Rectal smooth muscle tissue (tissue), 1 donor: ENCODE measurements around the gene ATP6V0C.

ENCODE experiments used
- H3K27ac ChIP-seq: one replicate; pipeline ENCODE4 v1.7.0; 2013; ENCODE audit warnings: low read depth, low read length, inconsistent platforms
- H3K27me3 ChIP-seq: one replicate; pipeline ENCODE4 v1.7.0; 2013; ENCODE audit warnings: low read length; ENCODE audit not compliant: control insufficient read depth, insufficient read depth
- H3K36me3 ChIP-seq: one replicate; pipeline ENCODE4 v1.7.0; 2013; ENCODE audit warnings: low read length; ENCODE audit not compliant: control insufficient read depth, insufficient read depth
- H3K4me1 ChIP-seq: one replicate; pipeline ENCODE4 v1.7.0; 2013; ENCODE audit warnings: low read length; ENCODE audit not compliant: control insufficient read depth, insufficient read depth
- H3K4me3 ChIP-seq: one replicate; pipeline ENCODE4 v1.7.0; 2013; ENCODE audit warnings: low read length
- H3K9ac ChIP-seq: one replicate; pipeline ENCODE4 v1.7.0; 2013; ENCODE audit warnings: low read length

Gene ATP6V0C

GRCh38 chr16:2512735-2513404 lies 882 bp upstream of the ATP6V0C start:
- H3K36me3 ChIP-seq = no peaks in the 10 kb centered on the region
- peak overlapping the region; percentile 99 for H3K27ac ChIP-seq
- no peak overlapping the region for H3K9ac ChIP-seq
- no peaks in the 10 kb centered on the region for H3K27me3 ChIP-seq
- H3K4me3 ChIP-seq = peak overlapping the region; percentile 92
- peaks cover 19% of the 10 kb centered on the region for H3K4me1 ChIP-seq

- H3K4me3 ChIP-seq = peak overlapping the region; percentile 92
- peaks cover 35% of the 10 kb centered on the region for H3K4me1 ChIP-seq
- H3K27ac ChIP-seq = peak overlapping the region; percentile 99
- H3K27me3 ChIP-seq = no peaks in the 10 kb centered on the region
- H3K36me3 ChIP-seq = no peaks in the 10 kb centered on the region
- H3K9ac ChIP-seq = peak overlapping the region; percentile 74
These were observed 804 bp downstream of the ATP6V0C start for GRCh38 chr16:2514333-2515179.

- peak overlapping the region; percentile 92 for H3K4me3 ChIP-seq
- no peaks in the 10 kb centered on the region for H3K36me3 ChIP-seq
- H3K4me1 ChIP-seq = peaks cover 36% of the 10 kb centered on the region
- peak overlapping the region; percentile 99 for H3K27ac ChIP-seq
- H3K9ac ChIP-seq = peak overlapping the region; percentile 74
- no peaks in the 10 kb centered on the region for H3K27me3 ChIP-seq
These were observed 1.6 kb downstream of the ATP6V0C start for GRCh38 chr16:2515180-2515851.

GRCh38 chr16:2516391-2517240 lies 2.9 kb downstream of the ATP6V0C start:
- no peak overlapping the region for H3K9ac ChIP-seq
- peak overlapping the region; percentile 5 for H3K4me3 ChIP-seq
- H3K4me1 ChIP-seq = peaks cover 33% of the 10 kb centered on the region

GRCh38 chr16:2517954-2518605 lies 4.3 kb downstream of the ATP6V0C start:
- H3K27me3 ChIP-seq = no peaks in the 10 kb centered on the region
- no peak overlapping the region for H3K9ac ChIP-seq
- peaks cover 29% of the 10 kb centered on the region for H3K4me1 ChIP-seq
- peaks cover 2% of the 10 kb centered on the region for H3K36me3 ChIP-seq
- no peak overlapping the region for H3K4me3 ChIP-seq
- H3K27ac ChIP-seq = peak overlapping the region; percentile 76

More at GRCh38 chr16:2516391-2517240, 2.9 kb downstream of the ATP6V0C start:
- no peak overlapping the region for H3K27ac ChIP-seq
- no peaks in the 10 kb centered on the region for H3K36me3 ChIP-seq
- H3K27me3 ChIP-seq = no peaks in the 10 kb centered on the region

DNA sequence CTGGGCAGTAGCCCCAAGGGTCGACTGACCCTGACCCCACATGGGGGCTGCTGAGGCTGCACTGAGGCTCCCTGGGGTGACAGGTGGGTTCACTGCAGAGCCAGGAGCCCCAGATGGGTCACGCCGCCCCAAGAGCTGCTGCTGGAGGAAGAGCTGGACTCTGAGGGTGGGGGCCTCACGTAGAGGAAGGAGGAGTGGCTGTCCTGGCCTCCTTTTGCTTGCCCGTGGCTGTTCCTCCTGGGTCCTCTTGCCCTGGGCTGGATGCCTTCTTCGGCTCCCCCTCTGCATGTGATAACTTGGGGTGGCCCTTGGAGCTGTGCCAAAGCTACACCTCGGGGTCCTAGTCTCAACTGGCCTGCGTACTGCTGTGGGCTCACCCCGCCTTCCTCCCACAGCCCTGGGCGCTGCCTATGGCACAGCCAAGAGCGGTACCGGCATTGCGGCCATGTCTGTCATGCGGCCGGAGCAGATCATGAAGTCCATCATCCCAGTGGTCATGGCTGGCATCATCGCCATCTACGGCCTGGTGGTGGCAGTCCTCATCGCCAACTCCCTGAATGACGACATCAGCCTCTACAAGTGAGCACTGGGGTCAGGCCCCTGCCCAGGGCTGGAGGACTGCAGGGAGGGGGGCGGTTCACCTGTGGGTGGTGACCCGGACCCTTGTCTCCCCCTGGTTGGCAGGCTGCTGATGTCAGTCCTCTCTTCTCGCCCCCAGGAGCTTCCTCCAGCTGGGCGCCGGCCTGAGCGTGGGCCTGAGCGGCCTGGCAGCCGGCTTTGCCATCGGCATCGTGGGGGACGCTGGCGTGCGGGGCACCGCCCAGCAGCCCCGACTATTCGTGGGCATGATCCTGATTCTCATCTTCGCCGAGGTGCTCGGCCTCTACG lies 5.3 kb downstream of the ATP6V0C start:
- peaks cover 29% of the 10 kb centered on the region for H3K4me1 ChIP-seq
- H3K27me3 ChIP-seq = no peaks in the 10 kb centered on the region
- H3K4me3 ChIP-seq = peak overlapping the region; percentile 39
- H3K9ac ChIP-seq = no peak overlapping the region
- peak overlapping the region; percentile 76 for H3K27ac ChIP-seq
- H3K36me3 ChIP-seq = peaks cover 2% of the 10 kb centered on the region

GRCh38 chr16:2519711-2520080 lies 5.9 kb downstream of the ATP6V0C start:
- Histone ChIP-seq H3K27me3 (no peaks in the 10 kb centered on the region), H3K9ac (no peak overlapping the region), H3K27ac (peak overlapping the region; percentile 76), H3K4me3 (peak overlapping the region; percentile 39), H3K4me1 (peaks cover 29% of the 10 kb centered on the region), H3K36me3 (peaks cover 4% of the 10 kb centered on the region)

- Histone ChIP-seq H3K27ac (peak within 1 kb of the TSS; percentile 76), H3K4me3 (peak within 1 kb of the TSS; percentile 70), H3K9ac (no peak within 1 kb of the TSS), H3K36me3 (peaks cover 6% of the 10 kb centered on the region), H3K27me3 (no peaks in the 10 kb centered on the region), H3K4me1 (peaks cover 29% of the 10 kb centered on the region)
These were observed 6.5 kb downstream of the ATP6V0C start, which contains the start of gene AMDHD2 for GRCh38 chr16:2520097-2520783. Gene AMDHD2 (plus strand): TSS chr16:2520371. CDS start chr16:2520459, 88 bp downstream.

DNA sequence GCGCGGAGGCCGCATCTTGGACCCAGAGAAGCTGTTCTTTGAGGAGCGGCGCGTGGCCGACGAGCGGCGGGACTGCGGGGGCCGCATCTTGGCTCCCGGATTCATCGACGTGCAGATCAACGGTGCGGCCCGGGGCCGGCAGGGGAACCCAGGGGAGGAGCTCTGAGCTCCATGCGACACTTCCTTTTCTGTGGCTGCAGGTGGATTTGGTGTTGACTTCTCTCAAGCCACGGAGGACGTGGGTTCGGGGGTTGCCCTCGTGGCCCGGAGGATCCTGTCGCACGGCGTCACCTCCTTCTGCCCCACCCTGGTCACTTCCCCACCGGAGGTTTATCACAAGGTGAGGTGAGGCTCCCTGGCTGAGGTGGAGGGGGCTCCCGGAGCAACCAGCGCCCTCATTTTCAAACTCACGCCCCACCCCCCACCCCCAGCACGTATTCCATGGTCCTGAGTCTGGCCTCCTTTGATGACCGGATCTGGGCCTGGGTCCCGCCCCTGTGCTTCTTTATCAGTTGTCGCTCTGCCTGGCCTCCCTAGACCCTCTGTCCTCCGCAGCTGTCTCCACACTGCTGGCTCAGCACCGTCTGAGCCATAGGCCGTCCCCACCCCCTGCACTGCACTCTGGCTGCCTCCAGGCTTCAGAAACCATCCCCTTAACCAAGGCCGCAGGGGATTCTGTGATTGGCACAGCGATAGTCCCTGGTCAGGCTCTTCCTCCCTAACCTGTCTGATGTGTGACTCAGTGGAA lies 7.2 kb downstream of the ATP6V0C start:
- no peak overlapping the region for H3K9ac ChIP-seq
- H3K36me3 ChIP-seq = peaks cover 7% of the 10 kb centered on the region
- peak overlapping the region; percentile 74 for H3K27ac ChIP-seq
- H3K27me3 ChIP-seq = no peaks in the 10 kb centered on the region
- peak overlapping the region; percentile 70 for H3K4me3 ChIP-seq
- H3K4me1 ChIP-seq = peaks cover 25% of the 10 kb centered on the region

- H3K4me1 ChIP-seq = peaks cover 9% of the 10 kb centered on the region
- no peak overlapping the region for H3K4me3 ChIP-seq
- no peaks in the 10 kb centered on the region for H3K27me3 ChIP-seq
- H3K9ac ChIP-seq = no peak overlapping the region
- no peak overlapping the region for H3K27ac ChIP-seq
- peaks cover 18% of the 10 kb centered on the region for H3K36me3 ChIP-seq
These were observed 10.1 kb downstream of the ATP6V0C start for GRCh38 chr16:2523801-2524231.
